G401 (cell line): ENCODE data around the gene KCNQ2. TPM values are rescaled to one million over a fixed set of nuclear protein-coding genes. Genes with fewer than 3 reads are reported as not detected.

Experiments used
- DNase-seq: peaks from one replicate; pipeline ENCODE4 v3.0.0-alpha.2; 2015; ENCODE audit warnings: low spot score
- in situ Hi-C: cut with HindIII; loops from 2 replicates; pipeline ENCODE4 v1.10.0; 2016; ENCODE audit warnings: low sequenced_read_pairs, mixed read lengths
- total RNA-seq: library from RNA; depleted of rRNA; stranded (reverse); fragments of >200 nt; shearing (Covaris generic); gene quantifications from 2 replicates; pipeline ENCODE4 v1.2.3, GENCODE V29; 2014

Gene KCNQ2
- total RNA-seq, 1 experiment from 2014 or later, result 133 TPM

DNA sequence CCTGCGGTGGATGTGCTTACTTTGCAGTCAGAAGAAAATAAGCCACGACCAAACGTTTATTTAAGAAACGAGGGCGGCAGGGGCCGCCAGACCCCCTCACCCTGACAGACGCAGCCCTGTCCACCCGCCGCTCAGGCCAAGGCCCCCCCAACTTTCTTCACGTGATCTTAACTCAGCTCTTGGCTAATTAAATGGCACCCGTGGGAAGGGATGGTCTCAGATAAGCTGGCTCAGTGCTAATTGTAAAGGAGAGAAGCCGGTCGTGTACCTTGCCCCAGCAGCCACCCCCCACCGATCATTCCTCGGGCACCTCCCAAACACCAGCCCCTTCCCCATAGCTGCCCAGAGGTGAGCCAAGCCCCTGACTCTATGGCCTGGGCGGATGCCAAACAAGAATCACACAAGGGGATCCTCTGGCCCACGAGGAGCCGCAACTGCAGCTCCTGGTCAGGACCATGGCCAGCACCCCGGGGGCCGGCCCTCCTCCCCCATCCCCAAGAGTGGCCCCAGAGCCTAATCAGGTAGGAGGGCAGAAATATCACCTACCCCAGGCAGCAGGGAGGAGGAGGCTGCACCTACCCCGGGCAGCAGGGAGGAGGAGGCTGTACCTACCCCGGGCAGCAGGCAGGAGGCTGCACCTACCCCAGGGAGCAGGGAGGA is 11.2 kb downstream of the KCNQ2 start:
- in situ Hi-C loops, result no loop called here
- DNase-seq, result no peak

DNA sequence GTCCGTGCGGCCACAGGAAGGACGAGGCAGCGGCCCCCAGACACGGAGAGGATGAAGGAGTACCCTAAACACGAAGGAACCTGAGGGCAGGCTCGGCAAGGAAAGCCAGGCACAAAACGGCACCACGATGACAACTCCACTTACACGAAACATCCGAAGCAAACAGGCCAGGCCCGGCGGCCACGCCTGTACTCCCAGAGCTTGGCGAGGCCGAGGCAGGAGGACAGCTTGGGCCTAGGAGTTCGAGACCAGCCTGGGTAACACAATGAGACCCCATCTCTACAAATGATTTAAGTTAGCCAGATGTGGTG is 13.4 kb downstream of the KCNQ2 start:
- in situ Hi-C loops, result no loop called here
- no peak for DNase-seq

DNA sequence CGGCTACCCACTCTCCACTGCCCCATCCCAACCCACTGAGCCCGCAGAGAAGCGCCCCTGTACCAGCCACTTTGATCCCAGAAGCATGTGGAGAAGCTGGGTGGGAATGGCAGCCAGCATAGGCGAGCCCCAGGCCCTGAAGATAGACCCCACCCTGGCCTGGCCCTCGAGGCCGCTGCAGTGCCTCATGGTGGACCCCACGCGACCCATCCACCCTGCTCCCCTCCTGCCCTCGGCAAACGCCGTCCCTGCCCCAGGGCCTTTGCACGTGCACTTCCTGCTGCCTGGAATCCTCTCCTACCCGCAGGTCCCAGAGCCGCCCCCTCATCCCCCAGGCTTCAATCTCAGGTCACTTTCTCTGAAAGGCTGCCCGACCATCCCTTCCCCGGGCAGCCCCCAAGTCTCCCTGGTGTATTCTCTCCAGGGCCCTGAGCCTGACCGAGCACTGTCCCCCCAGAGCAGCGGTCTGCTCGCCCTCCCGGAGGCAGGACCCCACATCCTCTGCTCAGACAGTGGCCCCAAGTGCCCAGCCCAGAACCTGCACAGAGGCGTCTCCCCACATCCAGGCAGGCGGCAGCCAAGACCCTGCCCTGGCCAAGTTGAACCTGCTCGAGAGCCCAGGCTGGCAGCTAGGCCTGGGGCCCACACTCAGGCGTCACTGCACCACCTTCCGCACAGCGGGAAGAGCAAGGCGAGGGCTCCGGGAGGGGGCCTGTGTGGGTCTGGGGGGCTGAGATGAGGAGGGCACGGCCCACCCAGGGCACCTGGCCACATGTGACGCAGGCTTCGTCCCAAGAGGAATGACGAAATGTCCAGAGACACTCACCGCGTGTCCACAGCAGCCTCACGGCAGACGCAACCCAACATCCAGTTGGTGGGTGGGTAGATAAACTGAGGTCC is 14.0 kb downstream of the KCNQ2 start:
- in situ Hi-C loops, result no loop called here
- no peak for DNase-seq

DNA sequence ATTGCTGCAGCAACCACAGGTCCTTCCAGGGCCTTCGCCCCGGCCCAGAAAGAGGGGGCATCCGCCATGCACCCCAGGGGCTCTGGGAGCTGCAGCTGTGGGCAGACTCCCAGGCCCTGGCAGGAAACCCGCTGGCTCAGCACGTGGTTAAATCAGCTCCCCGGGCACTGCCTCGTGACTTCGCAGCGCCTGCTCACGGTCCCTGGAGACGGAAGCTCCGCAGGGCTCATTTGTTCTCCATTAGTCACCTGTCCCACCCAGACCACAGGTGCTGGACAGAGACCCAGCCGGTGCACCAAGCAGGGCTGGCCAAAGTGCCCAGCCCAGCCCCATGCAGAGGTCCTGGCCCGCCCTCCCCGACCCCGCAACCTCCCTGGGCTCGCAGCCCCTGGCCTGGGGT is 14.7 kb downstream of the KCNQ2 start:
- no peak for DNase-seq
- in situ Hi-C loops, result no loop called here

DNA sequence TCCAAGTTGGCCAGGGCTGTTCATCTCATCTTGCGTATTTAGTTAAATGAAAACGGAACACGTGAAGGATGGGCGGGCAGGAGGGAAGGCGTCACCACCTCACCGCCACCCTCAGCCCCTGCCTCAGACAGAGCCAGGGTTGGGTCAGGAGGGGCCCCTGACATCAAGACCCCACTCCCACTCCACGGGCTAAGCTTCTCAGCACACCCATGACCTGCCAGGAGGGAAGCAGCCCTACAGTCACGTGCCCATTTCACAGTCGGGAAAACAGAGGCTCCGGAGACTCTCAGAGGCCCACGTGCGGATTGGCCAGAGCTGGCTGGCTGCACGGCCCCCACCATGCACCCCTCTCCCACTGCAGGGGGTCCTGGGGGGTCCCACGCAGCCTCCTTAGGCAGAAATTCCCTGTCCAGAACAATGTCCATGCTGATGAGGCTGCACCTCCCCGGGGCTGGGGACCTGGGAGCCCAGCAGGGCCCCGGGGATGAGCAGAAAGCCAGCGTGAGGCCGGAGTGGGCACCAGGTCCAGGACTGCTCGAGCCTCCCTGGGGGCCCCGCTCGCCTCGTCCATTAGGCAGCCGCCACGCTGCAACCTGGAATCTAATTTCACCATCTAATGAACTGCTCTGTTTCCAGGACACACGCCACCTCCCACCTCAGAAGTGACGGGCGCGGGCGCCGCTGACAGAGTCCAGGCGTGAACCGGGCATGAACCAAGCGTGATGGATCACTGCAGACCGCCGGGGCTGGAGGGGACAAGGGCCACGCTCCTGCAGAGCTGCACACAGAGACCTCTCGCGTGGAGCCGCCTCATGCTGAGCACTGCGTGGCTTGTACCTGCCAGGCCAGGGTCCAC is 15.8 kb downstream of the KCNQ2 start:
- in situ Hi-C loops, result no loop called here
- no peak for DNase-seq

DNA sequence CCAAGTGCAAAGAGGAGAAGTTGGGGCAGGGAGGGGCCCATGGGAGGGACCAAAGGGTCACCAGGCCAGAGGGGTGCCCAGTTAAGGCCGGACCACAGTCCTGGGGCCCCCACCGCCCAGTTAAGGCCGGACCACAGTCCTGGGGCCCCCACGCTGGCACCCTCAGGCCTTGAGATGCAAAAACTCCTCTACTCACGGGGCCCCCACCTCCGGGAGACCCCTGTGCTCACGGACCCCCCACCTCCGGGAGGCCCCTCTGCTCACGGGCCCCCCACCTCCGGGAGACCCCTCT is 16.9 kb downstream of the KCNQ2 start:
- DNase-seq, result no peak
- in situ Hi-C loops, result no loop called here

DNA sequence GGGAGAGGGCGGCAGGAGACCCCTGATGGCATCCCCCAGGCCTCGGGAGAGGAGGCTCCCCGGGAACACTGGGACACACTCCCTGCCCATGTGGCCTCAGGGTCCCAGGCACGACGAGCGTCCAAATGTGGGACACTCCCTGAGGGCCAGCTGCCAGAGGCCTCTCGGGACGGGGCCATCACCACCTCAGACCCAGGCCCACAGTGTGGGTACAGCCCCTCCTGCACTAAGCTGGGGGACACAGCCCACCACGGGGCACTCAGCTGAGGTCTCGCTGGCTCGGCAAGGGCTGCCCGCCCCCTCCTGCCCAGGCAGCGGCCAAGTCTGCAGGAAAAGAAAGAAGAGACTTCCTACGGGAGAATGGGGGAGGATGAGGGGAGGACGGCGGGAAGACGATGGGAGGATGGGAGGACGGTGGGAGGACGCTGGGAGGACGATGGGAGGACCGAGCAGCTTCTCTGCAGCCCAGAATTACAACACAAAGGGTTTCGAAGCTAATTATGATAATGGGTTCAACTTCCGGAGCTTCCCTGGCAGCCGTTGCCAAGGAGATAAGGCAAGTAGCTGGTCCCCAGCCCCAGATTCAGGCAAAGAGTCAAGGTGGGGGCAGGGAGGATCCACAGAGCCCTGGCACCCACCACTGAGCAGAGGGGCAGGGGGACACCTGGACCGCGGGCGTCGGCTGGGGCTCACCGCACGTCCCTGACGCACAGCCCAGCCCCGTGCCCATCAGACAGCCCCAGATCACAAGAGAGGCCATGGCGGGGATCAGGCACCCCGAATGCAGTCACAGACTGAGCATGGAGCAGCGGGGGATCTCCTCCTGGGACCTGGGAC is 17.5 kb downstream of the KCNQ2 start:
- no peak for DNase-seq
- in situ Hi-C loops, result no loop called here

DNA sequence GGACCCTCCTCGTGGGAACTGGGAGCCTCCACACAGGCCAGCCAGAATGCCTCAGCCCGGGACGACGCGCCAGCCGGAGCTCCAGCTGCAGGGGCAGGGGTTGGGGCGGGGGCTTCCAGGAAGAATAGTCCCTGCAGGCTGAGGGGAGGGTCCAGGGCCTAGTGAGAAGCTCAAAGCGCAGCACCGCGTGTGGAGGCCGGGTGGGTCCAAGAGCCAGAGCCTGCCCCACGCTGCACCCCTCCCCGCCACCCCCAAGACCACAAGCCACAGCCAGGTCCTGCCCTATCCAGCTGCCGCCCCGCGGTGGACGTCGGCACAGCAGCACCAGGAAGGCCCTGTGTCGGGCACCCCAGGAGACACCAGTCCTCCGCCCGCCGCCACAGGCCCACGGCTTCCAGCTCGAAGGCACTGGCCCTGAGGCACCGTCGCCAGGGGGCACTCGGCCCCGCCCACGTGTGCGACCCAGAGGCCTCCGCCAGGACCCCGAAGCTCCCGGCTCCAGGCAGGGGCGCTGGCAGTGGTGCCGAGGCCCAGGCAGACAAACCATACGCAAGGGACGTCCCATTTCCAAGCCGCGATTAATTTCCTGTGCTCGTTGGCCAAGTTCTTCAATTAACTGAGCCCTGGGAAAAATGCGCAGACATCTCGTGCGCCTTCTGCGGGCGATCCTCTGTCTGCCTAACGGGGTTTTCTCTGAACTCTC is 19.5 kb downstream of the KCNQ2 start:
- DNase-seq, result no peak
- in situ Hi-C loops, result no loop called here

DNA sequence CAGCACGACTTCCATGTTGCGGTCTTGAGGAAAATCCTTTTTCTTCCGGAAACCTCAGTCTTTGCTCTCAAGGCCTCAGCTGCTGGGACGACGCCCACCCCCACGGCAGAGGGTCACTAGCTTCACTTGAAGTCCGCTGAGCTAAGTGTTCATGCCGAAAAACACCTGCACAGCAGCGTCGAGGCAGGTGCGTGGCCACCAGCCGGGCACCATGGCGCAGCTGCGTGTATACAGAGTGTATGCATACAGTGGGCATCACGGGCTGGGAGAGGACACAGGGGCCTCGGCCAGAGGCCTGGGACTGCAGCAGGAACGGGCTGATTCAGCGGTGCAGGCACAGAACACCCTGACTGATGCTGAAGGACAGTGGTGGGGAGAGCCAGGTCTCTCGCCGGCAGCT is 20.1 kb downstream of the KCNQ2 start:
- in situ Hi-C loops, result no loop called here
- DNase-seq, result no peak

DNA sequence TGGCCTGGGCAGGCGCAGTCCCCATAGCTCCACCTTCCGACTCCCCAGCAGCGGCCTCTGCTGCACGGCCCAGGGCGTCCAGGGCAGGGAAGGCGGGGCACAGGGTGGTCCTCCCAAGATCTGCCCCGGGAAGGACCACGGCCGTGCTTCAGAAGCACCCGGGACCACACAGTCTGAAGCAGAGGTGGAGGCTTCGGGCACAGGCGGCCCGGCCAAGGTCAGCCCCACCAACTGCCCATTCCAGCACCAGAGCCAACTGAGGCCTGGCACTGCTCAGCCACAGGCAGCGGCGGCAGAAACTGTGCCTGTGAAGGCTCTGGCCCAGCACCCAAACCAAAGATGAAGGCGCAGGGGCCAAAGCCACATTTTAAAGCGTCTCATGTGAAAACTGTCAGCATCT is 20.6 kb downstream of the KCNQ2 start:
- in situ Hi-C loops, result no loop called here
- DNase-seq, result no peak

DNA sequence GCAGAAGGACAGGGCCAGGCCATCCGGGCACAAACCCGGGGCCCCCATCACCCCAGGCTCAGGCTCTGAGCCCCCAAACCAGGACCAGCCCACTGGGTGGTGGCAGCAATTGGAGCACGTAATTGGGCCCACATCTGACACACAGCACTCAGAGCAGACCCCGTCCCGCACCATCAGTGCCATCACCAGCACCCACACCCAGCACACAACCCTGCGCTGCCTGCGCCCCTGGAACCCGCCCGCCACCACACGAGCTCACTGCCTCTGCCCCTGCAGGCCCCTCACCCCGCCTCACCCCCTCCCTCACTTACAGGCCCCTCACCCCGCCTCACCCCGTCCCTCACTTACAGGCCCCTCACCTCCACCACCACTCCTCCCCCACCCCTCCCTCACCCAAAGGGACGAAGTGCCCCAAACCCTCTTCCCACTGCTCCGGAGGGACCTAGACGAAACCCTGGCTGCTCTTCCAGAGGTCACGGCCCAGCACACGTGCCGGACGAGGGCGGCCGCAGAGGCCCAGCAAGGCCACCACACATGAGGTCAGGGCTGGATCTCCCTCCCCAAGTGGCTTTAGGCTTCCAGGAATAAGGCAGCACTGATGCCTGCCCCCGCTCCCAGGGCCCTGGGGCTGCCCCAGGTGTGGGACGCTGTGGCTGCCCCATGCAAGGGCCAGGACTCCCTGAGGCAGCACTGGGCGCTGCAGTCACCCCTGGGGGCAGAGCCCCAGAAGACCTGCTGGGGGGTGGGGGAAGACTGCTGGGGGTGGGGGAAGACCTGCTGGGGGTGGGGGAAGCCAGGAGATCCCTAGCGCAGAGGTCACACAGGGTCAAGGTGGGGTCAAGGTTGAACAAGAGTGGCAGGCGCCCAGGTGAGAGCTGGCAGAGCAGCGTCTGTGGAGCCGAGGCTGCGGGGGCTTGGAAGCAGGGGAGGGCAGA is 22.4 kb downstream of the KCNQ2 start:
- no peak for DNase-seq
- in situ Hi-C loops, result no loop called here

DNA sequence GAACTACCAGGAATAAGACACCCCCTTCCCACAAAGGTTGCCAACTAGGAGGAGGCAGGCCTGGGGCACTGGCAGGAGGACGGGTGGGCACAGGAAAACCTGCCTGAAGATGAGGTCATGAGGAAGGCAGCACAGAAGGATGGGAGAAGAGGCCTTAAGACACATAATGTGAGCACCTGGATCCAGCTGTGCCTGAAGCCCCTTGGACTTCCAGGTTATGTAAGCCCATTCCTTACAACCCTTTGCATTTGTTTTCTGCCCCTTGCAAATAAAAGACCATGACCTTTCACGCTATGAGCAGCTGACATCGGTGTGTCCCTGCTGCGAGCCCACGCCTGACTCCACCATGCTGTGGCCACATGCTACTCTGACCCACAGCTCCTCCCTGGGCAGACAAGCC is 23.4 kb downstream of the KCNQ2 start:
- DNase-seq, result no peak
- in situ Hi-C loops, result no loop called here

DNA sequence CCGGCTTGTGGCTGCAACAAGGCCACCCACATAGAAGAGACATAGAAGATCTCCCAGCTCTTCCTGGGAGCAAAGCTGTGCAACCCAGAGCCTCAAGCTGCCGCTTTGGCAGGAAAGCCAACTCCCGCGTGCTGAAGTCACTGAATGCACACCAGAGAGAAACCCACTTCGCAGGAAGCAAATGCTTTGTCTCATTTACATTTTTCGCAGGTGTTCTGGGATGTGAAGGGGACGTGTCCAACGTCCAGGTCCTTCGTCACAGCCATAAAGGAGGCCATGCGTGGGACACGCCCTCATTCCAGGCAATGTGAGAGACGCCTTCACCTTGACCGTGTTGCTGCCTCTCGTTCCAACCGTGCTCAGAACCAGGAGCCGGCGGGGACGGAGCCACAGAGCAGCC is 24.4 kb downstream of the KCNQ2 start:
- in situ Hi-C loops, result no loop called here
- DNase-seq, result peak; percentile 70

DNA sequence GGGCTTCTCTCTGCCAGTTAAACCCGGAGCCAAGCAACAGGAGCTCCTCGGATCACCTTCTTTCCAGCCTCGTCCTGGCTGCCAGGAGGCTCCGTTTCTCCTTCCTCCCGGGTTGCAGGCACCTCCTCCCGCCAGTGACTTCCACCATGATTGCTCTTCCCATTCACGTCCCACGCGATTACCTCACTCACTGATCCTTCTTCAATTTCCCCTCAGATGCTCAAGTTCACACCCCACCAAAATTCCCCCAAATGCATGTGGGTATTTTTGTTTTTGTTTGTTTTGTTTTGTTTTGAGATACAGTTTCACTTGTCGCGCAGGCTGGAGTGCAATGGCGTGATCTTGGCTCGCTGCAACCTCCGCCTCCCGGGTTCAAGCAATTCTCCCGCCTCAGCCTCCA is 25.1 kb downstream of the KCNQ2 start:
- no peak for DNase-seq
- in situ Hi-C loops, result no loop called here

DNA sequence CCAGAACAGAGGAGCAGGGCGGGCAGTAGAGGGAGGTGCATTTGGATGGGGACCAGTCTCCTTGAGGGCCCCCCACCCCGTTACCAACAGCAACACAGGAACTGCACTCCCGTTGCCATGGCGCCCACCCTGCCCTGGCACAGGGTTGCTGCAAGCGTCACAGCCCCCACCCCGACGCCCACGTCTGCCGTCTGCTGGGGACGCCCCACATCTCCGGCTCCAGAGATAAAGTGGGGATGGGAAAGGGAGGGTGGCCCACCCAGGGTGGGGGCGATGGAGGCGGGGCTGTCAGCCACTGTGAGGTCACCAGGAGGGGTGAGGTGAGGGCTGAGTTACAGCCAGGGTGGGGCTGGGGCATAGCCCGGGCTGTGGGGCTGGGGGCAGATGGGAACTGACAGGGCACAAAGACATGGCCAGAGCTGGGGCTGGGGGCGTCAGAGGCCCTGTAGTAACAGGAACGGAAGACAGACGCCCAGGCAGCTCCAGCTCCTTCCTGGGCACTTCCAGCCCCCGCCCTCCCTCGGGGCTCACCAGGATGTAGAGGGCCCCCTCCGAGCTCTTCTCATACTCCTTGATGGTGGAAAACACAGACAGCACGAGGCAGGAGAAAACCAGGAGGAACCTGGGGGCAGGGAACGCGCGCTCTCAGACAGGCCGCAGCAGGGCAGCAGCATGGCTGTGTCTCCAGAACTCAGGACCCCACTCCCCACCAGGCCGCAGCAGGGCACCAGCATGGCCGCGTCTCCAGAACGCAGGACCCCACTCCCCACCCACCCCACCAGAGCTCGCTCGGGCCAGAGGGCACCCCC is 26.0 kb downstream of the KCNQ2 start:
- no peak for DNase-seq
- in situ Hi-C loops, result no loop called here

DNA sequence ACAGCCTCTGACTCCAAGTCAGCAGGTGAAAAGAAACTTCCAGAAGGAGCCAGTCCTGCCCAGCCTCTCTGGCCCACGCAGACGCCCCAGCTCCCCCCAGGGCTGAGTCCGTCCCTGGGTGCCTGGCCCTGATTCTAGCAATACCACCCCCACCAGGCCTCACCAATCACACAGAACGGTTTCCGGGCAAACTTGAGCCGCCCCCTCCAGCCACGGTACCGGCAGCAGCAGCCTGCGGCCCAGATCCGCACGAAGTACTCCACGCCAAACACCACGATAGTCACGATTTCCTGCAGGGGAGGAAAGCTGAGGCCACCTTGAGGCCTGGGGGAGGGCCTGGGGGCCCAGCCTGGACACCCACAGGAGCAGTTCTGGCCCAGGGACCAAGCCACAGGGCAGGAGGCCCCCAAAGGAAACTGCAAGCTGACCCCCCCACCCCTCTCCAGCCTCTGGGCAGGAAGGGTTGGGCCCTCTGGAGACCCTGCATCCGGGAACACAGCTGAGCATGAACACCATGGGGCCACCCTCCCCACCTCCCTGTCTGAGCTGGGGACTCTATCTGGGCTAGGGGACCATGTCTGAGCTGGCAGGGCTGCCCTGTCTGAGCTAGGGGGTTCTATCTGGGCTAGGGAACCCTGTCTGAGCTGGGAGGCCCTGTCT is 27.2 kb downstream of the KCNQ2 start:
- no peak for DNase-seq
- in situ Hi-C loops, result no loop called here

DNA sequence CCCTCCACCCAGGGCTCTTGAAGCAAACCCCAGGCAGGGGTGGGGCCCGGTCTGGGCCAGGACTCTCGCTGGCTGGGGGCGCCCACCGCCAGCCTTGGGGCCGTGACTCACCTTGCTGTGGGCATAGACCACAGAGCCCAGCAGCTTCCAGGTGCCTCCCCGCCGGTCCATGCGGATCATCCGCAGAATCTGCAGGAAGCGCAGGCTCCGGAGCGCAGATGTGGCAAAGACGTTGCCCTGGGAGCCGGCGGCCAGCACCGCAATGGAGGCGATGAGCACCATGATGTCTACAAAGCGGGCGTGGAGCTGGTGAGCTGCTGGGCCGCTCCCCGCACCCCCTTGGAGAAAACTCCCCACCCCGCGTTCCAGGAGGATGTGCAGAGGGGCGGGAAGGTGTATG is 27.9 kb downstream of the KCNQ2 start:
- DNase-seq, result no peak
- in situ Hi-C loops, result no loop called here
